Keratinocyte (primary cell): Measurements from ENCODE around the gene LILRB5.
"Not testable (repeated sequence)": the region's sequence is repeated elsewhere in the genome, so short reads cannot be mapped to it uniquely, and the experiment has no call there.

ENCODE experiments used
- CTCF ChIP-seq, 3 experiments: IDR thresholded peaks in 1 of 3; conservative IDR thresholded peaks in 1 of 3; optimal IDR thresholded peaks in 1 of 3; 2 replicates in 2 of 3; 3 replicates in 1 of 3; pipeline versions ENCODE3 to v1.5.1; 2011; ENCODE audit warnings: low read length in 3 of 3, mild to moderate bottlenecking in 3 of 3, moderate library complexity in 2 of 3, control low read depth in 1 of 3, inconsistent platforms in 1 of 3; ENCODE audit not compliant: insufficient read depth in 2 of 3; ENCODE audit errors: extremely low read depth in 1 of 3
- EZH2 ChIP-seq: IDR thresholded peaks from one replicate; pipeline ENCODE4 v1.6.1; 2012; ENCODE audit warnings: inconsistent platforms, mild to moderate bottlenecking, low read length, moderate library complexity

DNA sequence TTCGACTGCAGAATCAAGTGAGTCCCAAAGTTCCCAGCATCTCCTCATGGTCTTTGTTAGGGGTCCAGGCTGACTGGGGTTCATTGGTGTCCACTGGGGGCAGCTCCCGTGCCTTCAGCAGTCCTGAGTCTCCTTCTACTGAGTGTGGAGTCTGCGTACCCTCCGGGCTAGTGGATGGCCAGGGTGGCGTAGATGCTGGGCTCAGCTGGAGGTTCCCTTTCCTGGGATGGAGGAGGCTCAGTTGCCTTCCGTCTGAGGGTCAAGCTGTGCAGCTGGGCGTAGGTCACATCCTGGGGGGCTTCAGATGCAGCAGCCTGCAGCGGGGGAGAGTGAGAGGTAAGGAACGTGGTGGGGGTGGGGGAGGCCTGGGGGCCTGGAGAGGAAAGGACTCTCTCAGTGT is 17.4 kb upstream of the LILRB5 start:
- not testable (repeated sequence) for TF ChIP-seq CTCF (optimal IDR thresholded peaks at IDR 0.05 in 1 of 3, IDR thresholded peaks at IDR 0.05 in 1 of 3, conservative IDR thresholded peaks at IDR 0.05 in 1 of 3; ENCODE audit: extremely low read depth in 1 of 3, insufficient read depth in 2 of 3, low read length in 3 of 3); EZH2
